ENCODE data around the gene CYP4F8. TPM values are rescaled to one million over a fixed set of nuclear protein-coding genes. Genes with fewer than 3 reads are reported as not detected.
"Not testable (repeated sequence)": the region's sequence is repeated elsewhere in the genome, so short reads cannot be mapped to it uniquely, and the experiment has no call there.

The CYP4F8 gene
- total RNA-seq, 2 experiments from 2014 or later: not detected

- H3K4me1 Mint-ChIP-seq: no peaks in the 10 kb centered on the region
- no peak overlapping the region for H3K27ac Mint-ChIP-seq
- CTCF ChIA-PET: no interaction called here
- DNase-seq: no peak
- POLR2A ChIA-PET: no interaction called here
- no peaks in the 10 kb centered on the region for H3K36me3 Mint-ChIP-seq (ENCODE audit: low read depth)
- H3K27me3 Mint-ChIP-seq: no peaks in the 10 kb centered on the region
- H3K4me3 Mint-ChIP-seq: no peak overlapping the region
- peaks cover 4% of the 10 kb centered on the region for H3K9me3 Mint-ChIP-seq
Measured at GRCh38 chr19:15671237-15671821, 56.3 kb downstream of the CYP4F8 start.

- no peak overlapping the region for H3K27ac Mint-ChIP-seq
- ChIA-PET CTCF (no interaction called here), POLR2A (no interaction called here)
- H3K27me3 Mint-ChIP-seq: no peaks in the 10 kb centered on the region
- no peaks in the 10 kb centered on the region for H3K36me3 Mint-ChIP-seq (ENCODE audit: low read depth)
- no peak for DNase-seq
- H3K9me3 Mint-ChIP-seq: peaks cover 7% of the 10 kb centered on the region
- no peak overlapping the region for H3K4me3 Mint-ChIP-seq
- no peaks in the 10 kb centered on the region for H3K4me1 Mint-ChIP-seq
Measured at GRCh38 chr19:15671891-15672579, 57.0 kb downstream of the CYP4F8 start.

- H3K9me3 Mint-ChIP-seq: peaks cover 9% of the 10 kb centered on the region
- no peak within 1 kb of the TSS for H3K4me3 Mint-ChIP-seq
- ChIA-PET POLR2A (no interaction called here), CTCF (no interaction called here)
- no peaks in the 10 kb centered on the region for H3K27me3 Mint-ChIP-seq
- no peak within 1 kb of the TSS for H3K27ac Mint-ChIP-seq
- no peaks in the 10 kb centered on the region for H3K36me3 Mint-ChIP-seq (ENCODE audit: low read depth)
- H3K4me1 Mint-ChIP-seq: no peaks in the 10 kb centered on the region
- no peak for DNase-seq
Measured at GRCh38 chr19:15672580-15673175, 57.7 kb downstream of the CYP4F8 start, which contains the start of gene CYP4F12. Gene CYP4F12, plus strand, starts transcription at chr19:15673087. Its CDS starts 443 bp downstream, at chr19:15673530.

GRCh38 chr19:15673176-15673654, 58.2 kb downstream of the CYP4F8 start:
- Mint-ChIP-seq H3K4me3 (no peak overlapping the region), H3K27me3 (no peaks in the 10 kb centered on the region), H3K9me3 (peaks cover 14% of the 10 kb centered on the region), H3K4me1 (no peaks in the 10 kb centered on the region), H3K27ac (no peak overlapping the region), H3K36me3 (ENCODE audit: low read depth) (no peaks in the 10 kb centered on the region)
- no peak for DNase-seq
- ChIA-PET CTCF (no interaction called here), POLR2A (no interaction called here)

- Mint-ChIP-seq H3K4me1 (no peaks in the 10 kb centered on the region), H3K27me3 (no peaks in the 10 kb centered on the region), H3K4me3 (no peak overlapping the region), H3K36me3 (ENCODE audit: low read depth) (no peaks in the 10 kb centered on the region), H3K27ac (no peak overlapping the region), H3K9me3 (peaks cover 19% of the 10 kb centered on the region)
- ChIA-PET CTCF (no interaction called here), POLR2A (no interaction called here)
- DNase-seq: no peak
Measured at GRCh38 chr19:15675560-15675959, 60.5 kb downstream of the CYP4F8 start.

- POLR2A ChIA-PET: no interaction called here
- H3K27ac Mint-ChIP-seq: no peak overlapping the region
Measured at GRCh38 chr19:15679089-15679488, 64.1 kb downstream of the CYP4F8 start.

GRCh38 chr19:15679865-15680264, 64.8 kb downstream of the CYP4F8 start:
- H3K27ac Mint-ChIP-seq; DNase-seq; CTCF ChIA-PET; H3K36me3 Mint-ChIP-seq (ENCODE audit: low read depth); H3K4me3 Mint-ChIP-seq; H3K27me3 Mint-ChIP-seq; POLR2A ChIA-PET; H3K4me1 Mint-ChIP-seq: not testable (repeated sequence)
- peaks cover 16% of the 10 kb centered on the region for H3K9me3 Mint-ChIP-seq

More at GRCh38 chr19:15679089-15679488, 64.1 kb downstream of the CYP4F8 start:
- Mint-ChIP-seq H3K36me3 (ENCODE audit: low read depth) (no peaks in the 10 kb centered on the region), H3K4me1 (no peaks in the 10 kb centered on the region), H3K9me3 (peaks cover 19% of the 10 kb centered on the region), H3K27me3 (no peaks in the 10 kb centered on the region), H3K4me3 (no peak overlapping the region)
- CTCF ChIA-PET: no interaction called here
- no peak for DNase-seq

Other genes with a start within 250 kb of the CYP4F8 start
- 10 to 100 TPM; 43.8 to 45.9 TPM for gene AKAP8, start 235.4 kb upstream of the CYP4F8 start, total RNA-seq
- gene AKAP8L, start 196.2 kb upstream of the CYP4F8 start, total RNA-seq: 10 to 100 TPM; 96.3 to 98.2 TPM
- 10 to 100 TPM; 25.3 to 25.4 TPM for gene WIZ, start 165.3 kb upstream of the CYP4F8 start, total RNA-seq
- gene RASAL3, start 150.7 kb upstream of the CYP4F8 start, total RNA-seq: 100 to 1,000 TPM; 174 to 179 TPM
- gene PGLYRP2, start 135.7 kb upstream of the CYP4F8 start, total RNA-seq: under 1 TPM; 0.08 to 0.10 TPM
- 1 to 10 TPM; 1.4 TPM for gene CYP4F22, start 106.7 kb upstream of the CYP4F8 start, total RNA-seq
- under 1 TPM in 1 of 2 experiments, not detected in 1; 0.15 TPM for gene CYP4F3, start 25.7 kb downstream of the CYP4F8 start, total RNA-seq
- not detected for gene CYP4F12, start 57.9 kb downstream of the CYP4F8 start, total RNA-seq
- gene OR10H2, start 112.8 kb downstream of the CYP4F8 start, total RNA-seq: not detected
- not detected for gene OR10H3, start 122.8 kb downstream of the CYP4F8 start, total RNA-seq
- not detected for gene OR10H5, start 172.4 kb downstream of the CYP4F8 start, total RNA-seq
- gene OR10H1, start 200.4 kb downstream of the CYP4F8 start, total RNA-seq: not detected

Measured in activated CD4-positive, alpha-beta memory T cell treated with anti-CD3 and anti-CD28 coated beads, Interleukin-2, amount 10 ng/mL, durations not matched to agents 7 days and 5 days (primary cell).